Bronchial epithelial cell (primary cell): ENCODE data around the gene VGLL4. TPM values are rescaled to one million over a fixed set of nuclear protein-coding genes. Genes with fewer than 3 reads are reported as not detected.

Experiments
- DNase-seq: peaks from one replicate; pipeline ENCODE4 v3.0.0-alpha.2; 2010; ENCODE audit warnings: low read depth
- FAIRE-seq: peaks from 2 replicates; lab custom pipeline; 2011; peaks lifted over from hg19 to GRCh38; lab: Jason Lieb, UNC
- H3K27me3 ChIP-seq: 2 replicates; pipeline ENCODE4 v1.5.1; 2011; ENCODE audit warnings: low read length; ENCODE audit not compliant: control insufficient read depth, insufficient read depth
- H3K36me3 ChIP-seq: 2 replicates; pipeline ENCODE4 v1.5.1; 2011; ENCODE audit warnings: low read length; ENCODE audit not compliant: control insufficient read depth, insufficient read depth
- H3K4me3 ChIP-seq: 2 replicates; pipeline ENCODE4 v1.5.1; 2011; ENCODE audit warnings: mild to moderate bottlenecking, low read depth, low read length, control low read depth
- CTCF ChIP-seq: IDR thresholded peaks from 2 replicates; pipeline ENCODE4 v1.5.1; 2011; ENCODE audit warnings: mild to moderate bottlenecking, moderate library complexity, low read length, control low read depth, inconsistent platforms; ENCODE audit not compliant: insufficient read depth, severe bottlenecking
- total RNA-seq: library from RNA; depleted of rRNA; stranded (reverse); fragments of >200 nt; gene quantifications from 2 replicates; pipeline ENCODE4 v1.2.1, GENCODE V29; 2014

Gene VGLL4
- total RNA-seq, 1 donor from 2014 or later: 32.6 TPM

DNA sequence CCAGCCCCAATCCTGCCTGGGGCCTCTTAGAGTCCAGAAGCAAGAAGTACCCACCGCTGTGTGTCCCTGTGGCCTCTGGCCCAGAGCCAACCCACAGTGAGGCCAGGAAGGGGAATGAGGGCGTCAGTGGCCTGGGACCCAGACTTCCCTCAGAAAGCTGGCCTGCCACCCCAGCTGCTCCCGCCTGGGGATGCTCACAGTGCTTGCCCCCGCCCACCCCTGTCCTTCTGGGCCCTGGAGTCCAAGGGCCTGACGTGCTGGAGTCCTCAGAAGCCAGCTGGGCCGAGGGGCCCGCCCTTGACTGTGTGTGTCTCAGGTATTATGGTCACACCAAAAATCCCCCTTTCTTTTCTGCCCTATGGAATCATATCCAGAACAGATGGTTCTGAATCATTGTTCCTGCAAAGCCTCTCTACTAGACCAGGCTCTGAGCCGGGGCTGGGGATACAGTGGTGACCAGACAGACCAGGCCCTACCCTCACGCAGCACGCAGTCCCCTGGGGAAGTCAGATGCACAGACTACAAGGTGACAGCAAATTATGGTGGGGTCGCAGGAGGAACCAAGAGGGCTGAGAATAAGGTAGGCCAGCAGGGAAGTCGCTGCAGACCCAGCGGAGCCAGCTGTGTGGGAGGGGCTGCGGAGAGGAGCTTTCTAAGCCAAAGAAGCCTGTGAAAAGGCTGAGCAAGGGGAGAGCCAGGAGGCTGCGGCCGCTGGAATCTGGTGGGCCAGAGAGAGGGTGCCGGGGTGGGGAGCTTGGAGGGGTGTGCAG is 99.1 kb downstream of the VGLL4 start:
- FAIRE-seq: no peak
- no peak for TF ChIP-seq CTCF

GRCh38 chr3:11543948-11544387 is 99.7 kb downstream of the VGLL4 start:
- DNase-seq (no peak), FAIRE-seq (no peak)
- Histone ChIP-seq H3K27me3 (no peaks in the 10 kb centered on the region), H3K36me3 (no peaks in the 10 kb centered on the region), H3K4me3 (no peak overlapping the region)
- TF ChIP-seq CTCF: no peak

More for the DNA sequence above, 99.1 kb downstream of the VGLL4 start:
- H3K27me3 ChIP-seq: no peaks in the 10 kb centered on the region
- DNase-seq: no peak
- H3K36me3 ChIP-seq: no peaks in the 10 kb centered on the region
- no peak overlapping the region for H3K4me3 ChIP-seq

- Histone ChIP-seq H3K4me3 (no peak overlapping the region), H3K27me3 (no peaks in the 10 kb centered on the region), H3K36me3 (no peaks in the 10 kb centered on the region)
- no peak for FAIRE-seq
- no peak for DNase-seq
- no peak for TF ChIP-seq CTCF
These were observed 100.4 kb downstream of the VGLL4 start for GRCh38 chr3:11543141-11543947.

- TF ChIP-seq CTCF: no peak
- no peak for FAIRE-seq
- Histone ChIP-seq H3K4me3 (no peak overlapping the region), H3K27me3 (no peaks in the 10 kb centered on the region), H3K36me3 (no peaks in the 10 kb centered on the region)
- no peak for DNase-seq
These were observed 101.2 kb downstream of the VGLL4 start for GRCh38 chr3:11542551-11542950.

GRCh38 chr3:11541321-11542303 is 102.1 kb downstream of the VGLL4 start:
- no peak for DNase-seq
- no peak for TF ChIP-seq CTCF
- no peaks in the 10 kb centered on the region for H3K36me3 ChIP-seq
- no peak for FAIRE-seq
- no peaks in the 10 kb centered on the region for H3K27me3 ChIP-seq
- H3K4me3 ChIP-seq: no peak overlapping the region
